ENCODE measurements around the gene INSL4.

DNA sequence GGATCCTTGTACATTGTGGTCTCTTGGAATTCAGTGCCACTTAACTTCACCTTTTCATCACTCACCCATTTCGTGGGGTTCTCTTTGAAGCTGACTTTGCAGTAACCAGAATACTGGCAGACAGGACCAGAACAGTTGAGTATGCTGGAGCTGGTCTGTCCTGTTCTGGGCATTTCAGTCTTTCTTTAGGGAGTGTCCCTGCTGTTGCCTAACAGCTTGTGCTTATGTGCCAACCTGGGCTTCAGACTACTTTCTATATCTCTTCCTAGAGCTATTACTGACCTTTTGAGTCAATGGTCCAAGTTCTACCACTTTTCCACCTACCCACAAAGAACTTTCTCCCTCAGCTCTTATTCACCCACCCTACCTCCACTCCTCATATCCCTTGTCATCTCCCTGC lies 35.8 kb upstream of the INSL4 start:
- TF ChIP-seq EZH2 (IDR thresholded peaks at IDR 0.05; ENCODE audit: borderline replicate concordance, insufficient read depth, low read length, poor library complexity, severe bottlenecking) (no peak), POLR2AphosphoS5 (IDR thresholded peaks at IDR 0.05) (no peak)
- TF ChIP-seq, protein P1, sequence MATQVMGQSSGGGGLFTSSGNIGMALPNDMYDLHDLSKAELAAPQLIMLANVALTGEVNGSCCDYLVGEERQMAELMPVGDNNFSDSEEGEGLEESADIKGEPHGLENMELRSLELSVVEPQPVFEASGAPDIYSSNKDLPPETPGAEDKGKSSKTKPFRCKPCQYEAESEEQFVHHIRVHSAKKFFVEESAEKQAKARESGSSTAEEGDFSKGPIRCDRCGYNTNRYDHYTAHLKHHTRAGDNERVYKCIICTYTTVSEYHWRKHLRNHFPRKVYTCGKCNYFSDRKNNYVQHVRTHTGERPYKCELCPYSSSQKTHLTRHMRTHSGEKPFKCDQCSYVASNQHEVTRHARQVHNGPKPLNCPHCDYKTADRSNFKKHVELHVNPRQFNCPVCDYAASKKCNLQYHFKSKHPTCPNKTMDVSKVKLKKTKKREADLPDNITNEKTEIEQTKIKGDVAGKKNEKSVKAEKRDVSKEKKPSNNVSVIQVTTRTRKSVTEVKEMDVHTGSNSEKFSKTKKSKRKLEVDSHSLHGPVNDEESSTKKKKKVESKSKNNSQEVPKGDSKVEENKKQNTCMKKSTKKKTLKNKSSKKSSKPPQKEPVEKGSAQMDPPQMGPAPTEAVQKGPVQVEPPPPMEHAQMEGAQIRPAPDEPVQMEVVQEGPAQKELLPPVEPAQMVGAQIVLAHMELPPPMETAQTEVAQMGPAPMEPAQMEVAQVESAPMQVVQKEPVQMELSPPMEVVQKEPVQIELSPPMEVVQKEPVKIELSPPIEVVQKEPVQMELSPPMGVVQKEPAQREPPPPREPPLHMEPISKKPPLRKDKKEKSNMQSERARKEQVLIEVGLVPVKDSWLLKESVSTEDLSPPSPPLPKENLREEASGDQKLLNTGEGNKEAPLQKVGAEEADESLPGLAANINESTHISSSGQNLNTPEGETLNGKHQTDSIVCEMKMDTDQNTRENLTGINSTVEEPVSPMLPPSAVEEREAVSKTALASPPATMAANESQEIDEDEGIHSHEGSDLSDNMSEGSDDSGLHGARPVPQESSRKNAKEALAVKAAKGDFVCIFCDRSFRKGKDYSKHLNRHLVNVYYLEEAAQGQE (IDR thresholded peaks at IDR 0.05; ENCODE audit: borderline replicate concordance), result no peak
